Measurements from ENCODE around the gene FREY1.
A peak's percentile ranks its signal among the peaks of the same experiment; 100 is the strongest.

DNA sequence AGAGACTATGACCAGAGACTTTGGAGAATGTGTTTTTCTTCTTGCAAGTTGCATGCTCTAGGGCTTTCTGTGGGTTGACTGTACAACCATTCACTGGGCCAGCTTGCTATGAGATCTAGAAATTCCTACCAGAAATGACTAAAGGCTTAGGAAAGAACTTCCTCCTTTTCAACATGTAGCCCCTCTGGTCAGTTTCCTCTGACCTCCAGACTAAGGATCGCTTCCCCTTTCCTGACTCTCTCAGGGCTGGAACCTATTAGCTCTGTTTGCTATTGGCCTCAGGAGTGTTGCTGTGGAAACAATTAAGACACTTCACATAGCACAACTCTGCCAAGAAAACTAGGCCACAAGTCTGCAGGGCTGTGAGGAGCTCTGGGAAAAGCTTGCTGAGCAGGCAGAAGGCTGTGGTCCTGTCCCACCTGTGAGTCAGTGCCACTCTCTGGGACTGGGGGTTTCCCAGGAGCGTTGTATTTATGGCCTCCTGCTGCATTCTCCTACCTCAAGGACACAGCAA, 49.1 kb downstream of the FREY1 start:
- TF ChIP-seq POLR2A (IDR thresholded peaks at IDR 0.05) (no peak), POLR2AphosphoS5 (IDR thresholded peaks at IDR 0.05) (peak; percentile 7)
- TF ChIP-seq, protein P1, sequence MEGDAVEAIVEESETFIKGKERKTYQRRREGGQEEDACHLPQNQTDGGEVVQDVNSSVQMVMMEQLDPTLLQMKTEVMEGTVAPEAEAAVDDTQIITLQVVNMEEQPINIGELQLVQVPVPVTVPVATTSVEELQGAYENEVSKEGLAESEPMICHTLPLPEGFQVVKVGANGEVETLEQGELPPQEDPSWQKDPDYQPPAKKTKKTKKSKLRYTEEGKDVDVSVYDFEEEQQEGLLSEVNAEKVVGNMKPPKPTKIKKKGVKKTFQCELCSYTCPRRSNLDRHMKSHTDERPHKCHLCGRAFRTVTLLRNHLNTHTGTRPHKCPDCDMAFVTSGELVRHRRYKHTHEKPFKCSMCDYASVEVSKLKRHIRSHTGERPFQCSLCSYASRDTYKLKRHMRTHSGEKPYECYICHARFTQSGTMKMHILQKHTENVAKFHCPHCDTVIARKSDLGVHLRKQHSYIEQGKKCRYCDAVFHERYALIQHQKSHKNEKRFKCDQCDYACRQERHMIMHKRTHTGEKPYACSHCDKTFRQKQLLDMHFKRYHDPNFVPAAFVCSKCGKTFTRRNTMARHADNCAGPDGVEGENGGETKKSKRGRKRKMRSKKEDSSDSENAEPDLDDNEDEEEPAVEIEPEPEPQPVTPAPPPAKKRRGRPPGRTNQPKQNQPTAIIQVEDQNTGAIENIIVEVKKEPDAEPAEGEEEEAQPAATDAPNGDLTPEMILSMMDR (IDR thresholded peaks at IDR 0.05) = no peak
